ENCODE data around the gene CYGB. TPM values are rescaled to one million over a fixed set of nuclear protein-coding genes. Genes with fewer than 3 reads are reported as not detected.
"Not testable (repeated sequence)": the region's sequence is repeated elsewhere in the genome, so short reads cannot be mapped to it uniquely, and the experiment has no call there.

The CYGB gene
- total RNA-seq, 1 experiment from 2014 or later: 3.5 TPM

DNA sequence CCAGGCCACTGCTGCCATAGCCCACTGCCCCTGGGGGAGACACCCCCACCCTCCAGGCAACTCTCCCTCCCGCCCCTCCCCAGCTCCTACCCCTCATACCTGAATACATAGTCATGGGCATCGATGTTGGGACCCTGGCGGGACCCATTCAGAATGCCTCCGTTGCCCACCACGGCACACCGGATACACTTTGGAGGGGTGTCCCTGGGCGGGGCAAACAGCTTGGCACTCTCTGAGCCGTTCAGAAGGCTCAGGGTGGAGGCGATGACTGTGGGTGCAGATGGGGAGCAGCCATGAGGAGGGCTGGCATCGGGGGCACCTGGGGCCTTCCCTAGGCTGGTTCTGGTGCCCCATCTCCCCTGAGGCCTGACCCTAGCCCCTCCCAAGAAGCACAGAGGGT is 35.6 kb upstream of the CYGB start:
- no peak overlapping the region for H3K4me3 ChIP-seq (ENCODE audit: insufficient read depth, low read depth, low read length)
- no peaks in the 10 kb centered on the region for H3K36me3 ChIP-seq (replicated peaks; ENCODE audit: control insufficient read depth, insufficient read depth, low read length)
- DNase-seq: no peak
- no peaks in the 10 kb centered on the region for H3K27me3 ChIP-seq (ENCODE audit: control insufficient read depth, insufficient read depth, low read length)

DNA sequence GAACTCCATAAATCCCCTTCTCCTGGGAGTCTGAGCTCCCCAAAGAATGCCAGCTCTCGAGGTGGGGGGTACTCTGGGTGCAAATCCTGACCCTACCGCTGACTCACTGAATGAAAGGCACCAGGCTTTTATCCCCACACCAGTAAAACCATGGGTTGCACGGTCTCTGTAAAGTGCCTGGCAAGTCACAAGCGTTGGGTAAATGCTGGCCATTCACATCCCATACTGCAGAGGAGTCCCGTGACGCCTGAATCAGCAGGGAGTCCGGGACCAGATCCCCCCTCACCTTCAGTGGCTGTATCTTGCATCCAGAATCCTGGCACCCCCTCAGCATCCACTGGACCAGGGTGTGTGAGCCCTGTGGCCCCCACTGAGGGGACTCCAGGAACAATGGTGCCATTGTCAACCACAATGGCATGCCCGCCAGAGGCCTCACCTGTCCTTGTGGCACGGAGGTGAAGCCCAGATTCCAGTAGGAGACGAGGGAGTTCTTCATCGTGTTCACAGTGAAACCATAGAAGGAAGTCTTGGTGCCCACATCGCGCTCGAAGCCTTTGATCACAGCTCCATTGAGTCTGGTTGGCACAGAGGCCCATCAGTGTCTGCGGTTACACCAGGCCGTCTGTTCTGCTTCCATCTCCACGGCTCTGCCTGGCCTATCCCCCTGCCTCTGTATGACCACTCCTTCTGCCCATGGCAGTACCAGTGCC is 34.8 kb upstream of the CYGB start:
- Histone ChIP-seq H3K4me3 (ENCODE audit: insufficient read depth, low read depth, low read length) (no peak overlapping the region), H3K36me3 (replicated peaks; ENCODE audit: control insufficient read depth, insufficient read depth, low read length) (no peaks in the 10 kb centered on the region), H3K27me3 (ENCODE audit: control insufficient read depth, insufficient read depth, low read length) (no peaks in the 10 kb centered on the region)
- no peak for DNase-seq

GRCh38 chr17:76570877-76571471 is 33.5 kb upstream of the CYGB start:
- Histone ChIP-seq H3K36me3 (replicated peaks; ENCODE audit: control insufficient read depth, insufficient read depth, low read length) (no peaks in the 10 kb centered on the region; the same call in 1 of the 2 replicates), H3K27me3 (ENCODE audit: control insufficient read depth, insufficient read depth, low read length) (no peaks in the 10 kb centered on the region), H3K4me3 (ENCODE audit: insufficient read depth, low read depth, low read length) (no peak overlapping the region)
- DNase-seq: no peak

GRCh38 chr17:76570457-76570856 is 32.9 kb upstream of the CYGB start:
- DNase-seq: no peak
- peaks cover 3% of the 10 kb centered on the region for H3K36me3 ChIP-seq (replicated peaks; ENCODE audit: control insufficient read depth, insufficient read depth, low read length)
- no peaks in the 10 kb centered on the region for H3K27me3 ChIP-seq (ENCODE audit: control insufficient read depth, insufficient read depth, low read length)
- no peak overlapping the region for H3K4me3 ChIP-seq (ENCODE audit: insufficient read depth, low read depth, low read length)

GRCh38 chr17:76569607-76570279 is 32.2 kb upstream of the CYGB start:
- peaks cover 7% of the 10 kb centered on the region for H3K36me3 ChIP-seq (replicated peaks; ENCODE audit: control insufficient read depth, insufficient read depth, low read length)
- H3K27me3 ChIP-seq (ENCODE audit: control insufficient read depth, insufficient read depth, low read length): no peaks in the 10 kb centered on the region
- H3K4me3 ChIP-seq (ENCODE audit: insufficient read depth, low read depth, low read length): no peak overlapping the region
- peak; percentile 72 for DNase-seq

DNA sequence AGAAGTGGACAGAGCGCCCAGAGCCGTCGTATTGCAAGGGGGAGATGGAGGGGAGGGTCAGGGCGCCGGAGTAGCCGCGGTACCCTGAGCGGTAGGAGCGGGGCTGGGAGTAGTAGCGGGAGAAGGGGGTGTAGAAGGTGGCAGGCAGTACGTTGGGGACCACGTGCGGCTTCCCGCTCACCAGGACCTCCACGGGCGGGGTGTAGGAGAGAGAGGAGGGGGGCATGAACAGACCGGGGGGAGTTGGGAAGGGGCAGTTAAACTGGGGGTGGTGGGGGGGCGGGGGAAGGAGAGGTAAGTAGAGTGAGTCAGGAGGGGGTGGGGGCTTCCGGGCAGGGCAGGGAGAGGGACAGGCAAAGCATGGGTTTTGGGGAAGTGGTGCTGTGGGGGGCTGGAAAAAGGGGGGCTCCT is 31.3 kb upstream of the CYGB start:
- Histone ChIP-seq H3K27me3 (ENCODE audit: control insufficient read depth, insufficient read depth, low read length) (no peaks in the 10 kb centered on the region), H3K36me3 (replicated peaks; ENCODE audit: control insufficient read depth, insufficient read depth, low read length) (peaks cover 9% of the 10 kb centered on the region), H3K4me3 (ENCODE audit: insufficient read depth, low read depth, low read length) (no peak overlapping the region)
- peak; percentile 84 for DNase-seq

GRCh38 chr17:76567634-76568432 is 30.3 kb upstream of the CYGB start:
- Histone ChIP-seq H3K4me3 (ENCODE audit: insufficient read depth, low read depth, low read length) (no peak overlapping the region), H3K27me3 (ENCODE audit: control insufficient read depth, insufficient read depth, low read length) (no peaks in the 10 kb centered on the region), H3K36me3 (replicated peaks; ENCODE audit: control insufficient read depth, insufficient read depth, low read length) (peaks cover 12% of the 10 kb centered on the region)
- peak; percentile 57 for DNase-seq

DNA sequence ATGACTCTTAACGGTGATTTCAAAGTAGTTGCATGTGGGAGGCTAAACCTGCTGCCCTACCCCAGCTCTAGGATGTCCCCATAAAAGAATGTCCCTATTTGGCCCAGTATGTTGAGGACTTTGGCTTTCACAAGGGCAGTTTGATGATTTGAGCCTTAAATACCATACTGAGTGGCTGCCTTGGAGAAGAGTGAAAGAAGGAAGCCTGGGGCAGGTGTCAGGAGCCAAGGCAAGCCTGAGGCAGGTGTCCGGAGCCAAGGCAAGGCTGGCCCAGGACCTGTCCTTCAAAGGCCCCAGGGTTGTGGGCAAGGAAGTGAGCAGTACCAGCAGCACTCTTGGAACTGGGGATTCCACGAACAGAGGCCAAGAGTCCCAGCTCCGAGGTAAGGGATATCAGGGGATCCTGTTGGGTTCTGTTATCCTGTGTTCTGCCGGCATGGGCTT is 29.5 kb upstream of the CYGB start:
- Histone ChIP-seq H3K36me3 (replicated peaks; ENCODE audit: control insufficient read depth, insufficient read depth, low read length) (peaks cover 16% of the 10 kb centered on the region), H3K27me3 (ENCODE audit: control insufficient read depth, insufficient read depth, low read length) (no peaks in the 10 kb centered on the region), H3K4me3 (ENCODE audit: insufficient read depth, low read depth, low read length) (no peak overlapping the region)
- peak; percentile 43 for DNase-seq

DNA sequence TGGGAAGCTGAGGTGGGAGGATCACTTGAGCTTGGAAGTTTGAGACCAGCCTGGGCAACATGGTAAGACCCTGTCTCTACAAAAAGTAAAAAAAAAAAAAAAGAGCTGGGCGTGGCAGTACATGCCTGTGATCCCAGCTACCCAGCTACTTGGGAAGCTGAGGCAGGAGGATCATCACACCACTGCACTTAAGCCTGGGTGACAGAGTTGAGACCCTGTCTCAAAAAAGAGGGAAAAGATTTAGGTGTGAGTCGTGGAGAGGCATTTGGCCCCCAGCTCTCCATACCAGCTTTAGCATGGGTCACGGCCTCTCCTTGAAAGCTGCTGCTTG is 29.1 kb upstream of the CYGB start:
- Histone ChIP-seq H3K36me3 (replicated peaks; ENCODE audit: control insufficient read depth, insufficient read depth, low read length) (peaks cover 20% of the 10 kb centered on the region), H3K4me3 (ENCODE audit: insufficient read depth, low read depth, low read length) (no peak overlapping the region), H3K27me3 (ENCODE audit: control insufficient read depth, insufficient read depth, low read length) (no peaks in the 10 kb centered on the region)
- no peak for DNase-seq

DNA sequence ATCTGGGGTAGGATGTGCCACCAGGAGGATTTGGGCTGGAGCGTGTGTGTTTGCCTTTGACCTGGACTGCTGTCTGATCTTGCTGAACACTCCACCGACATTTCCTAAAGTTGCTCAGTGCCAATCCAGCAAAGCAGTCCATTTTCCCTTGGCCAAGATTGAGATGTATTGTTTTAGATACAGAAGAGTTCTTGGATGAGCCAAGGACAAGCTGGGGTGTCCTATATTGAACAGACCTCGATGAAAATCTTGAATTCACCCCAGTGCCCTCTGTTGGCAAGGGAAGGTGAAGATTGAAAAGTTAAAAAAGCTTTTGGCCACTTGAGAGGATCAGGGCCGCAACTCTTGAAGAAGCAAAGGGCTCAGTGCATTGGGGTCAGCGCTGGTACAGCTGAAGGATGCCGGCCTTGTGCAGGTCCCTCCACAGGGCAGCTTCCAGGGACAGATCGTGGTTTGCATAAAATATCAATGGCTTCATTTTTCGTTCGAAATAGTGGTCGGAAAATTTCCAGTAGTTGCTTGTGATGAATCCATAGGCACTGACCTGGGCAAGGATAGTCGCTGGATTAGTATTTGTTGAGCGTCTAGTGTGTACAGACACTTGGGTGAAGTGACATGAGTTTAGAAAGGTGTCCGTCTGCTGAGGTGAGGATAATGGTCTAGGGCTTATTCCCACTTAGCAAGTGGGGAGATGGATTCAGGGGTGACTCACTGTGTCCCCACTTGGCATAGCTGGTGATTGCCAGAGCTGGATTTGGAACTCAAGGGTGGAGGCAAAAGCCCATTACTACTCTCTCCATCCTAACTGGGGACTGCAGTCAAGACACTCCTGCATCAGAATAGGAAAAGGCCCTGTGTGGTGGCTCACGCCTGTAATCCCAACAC is 28.5 kb upstream of the CYGB start:
- H3K27me3 ChIP-seq (ENCODE audit: control insufficient read depth, insufficient read depth, low read length): no peaks in the 10 kb centered on the region
- no peak overlapping the region for H3K4me3 ChIP-seq (ENCODE audit: insufficient read depth, low read depth, low read length)
- peaks cover 24% of the 10 kb centered on the region for H3K36me3 ChIP-seq (replicated peaks; ENCODE audit: control insufficient read depth, insufficient read depth, low read length)
- DNase-seq: peak; percentile 38

DNA sequence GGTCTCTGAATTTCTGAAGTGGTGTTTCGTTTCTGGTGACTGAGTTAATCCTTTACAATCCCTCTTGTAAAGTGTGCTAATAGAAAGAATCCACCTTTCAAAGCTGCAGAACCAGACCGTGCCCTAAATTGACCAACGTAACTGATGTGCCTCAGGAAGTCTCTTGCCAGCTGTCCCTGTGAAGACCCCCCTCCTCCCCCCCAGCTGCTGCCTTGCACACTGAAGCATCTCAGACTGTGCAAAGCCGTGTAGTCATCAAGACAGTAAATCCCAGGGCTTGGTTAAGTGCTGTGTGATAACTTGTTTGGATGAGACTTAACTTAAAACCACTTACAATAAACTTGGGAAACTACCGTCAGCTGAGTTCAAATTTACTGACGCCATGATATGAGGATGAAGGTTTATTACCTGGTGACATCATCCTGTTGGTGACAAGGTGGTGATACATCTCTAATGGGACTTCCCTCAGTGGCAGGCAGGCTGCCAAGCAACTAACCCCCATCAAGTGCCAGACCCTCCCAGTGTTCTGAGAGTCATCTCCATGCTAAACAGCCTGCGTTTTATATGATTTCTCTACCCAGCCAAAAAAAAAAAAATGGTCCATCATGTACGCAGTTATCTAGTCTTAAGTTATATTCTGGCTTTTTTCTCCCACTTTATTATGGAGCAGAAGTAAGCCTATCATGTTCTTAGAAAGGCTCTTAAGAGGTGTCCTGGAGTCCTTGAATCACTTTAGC is 27.6 kb upstream of the CYGB start:
- not testable (repeated sequence) for H3K27me3 ChIP-seq (ENCODE audit: control insufficient read depth, insufficient read depth, low read length); DNase-seq; H3K4me3 ChIP-seq (ENCODE audit: insufficient read depth, low read depth, low read length)
- peaks cover 25% of the 10 kb centered on the region for H3K36me3 ChIP-seq (replicated peaks; ENCODE audit: control insufficient read depth, insufficient read depth, low read length)

GRCh38 chr17:76563359-76563758 is 25.9 kb upstream of the CYGB start:
- not testable (repeated sequence) for H3K27me3 ChIP-seq (ENCODE audit: control insufficient read depth, insufficient read depth, low read length); H3K4me3 ChIP-seq (ENCODE audit: insufficient read depth, low read depth, low read length); DNase-seq
- peaks cover 26% of the 10 kb centered on the region for H3K36me3 ChIP-seq (replicated peaks; ENCODE audit: control insufficient read depth, insufficient read depth, low read length)

- DNase-seq: no peak
- Histone ChIP-seq H3K27me3 (ENCODE audit: control insufficient read depth, insufficient read depth, low read length) (no peaks in the 10 kb centered on the region), H3K4me3 (ENCODE audit: insufficient read depth, low read depth, low read length) (no peak overlapping the region), H3K36me3 (replicated peaks; ENCODE audit: control insufficient read depth, insufficient read depth, low read length) (peaks cover 26% of the 10 kb centered on the region)
Measured at GRCh38 chr17:76562734-76563148, 25.2 kb upstream of the CYGB start.

All from H7 (cell line).